GM19043 (cell line): ENCODE measurements around the gene API5.

Experiments
- ATAC-seq: cut with Tn5 transposase; IDR thresholded peaks from one replicate; pipeline ENCODE4 v1.9.1; 2021; ENCODE audit warnings: low read depth; ENCODE audit not compliant: unreplicated experiment

Gene API5

DNA sequence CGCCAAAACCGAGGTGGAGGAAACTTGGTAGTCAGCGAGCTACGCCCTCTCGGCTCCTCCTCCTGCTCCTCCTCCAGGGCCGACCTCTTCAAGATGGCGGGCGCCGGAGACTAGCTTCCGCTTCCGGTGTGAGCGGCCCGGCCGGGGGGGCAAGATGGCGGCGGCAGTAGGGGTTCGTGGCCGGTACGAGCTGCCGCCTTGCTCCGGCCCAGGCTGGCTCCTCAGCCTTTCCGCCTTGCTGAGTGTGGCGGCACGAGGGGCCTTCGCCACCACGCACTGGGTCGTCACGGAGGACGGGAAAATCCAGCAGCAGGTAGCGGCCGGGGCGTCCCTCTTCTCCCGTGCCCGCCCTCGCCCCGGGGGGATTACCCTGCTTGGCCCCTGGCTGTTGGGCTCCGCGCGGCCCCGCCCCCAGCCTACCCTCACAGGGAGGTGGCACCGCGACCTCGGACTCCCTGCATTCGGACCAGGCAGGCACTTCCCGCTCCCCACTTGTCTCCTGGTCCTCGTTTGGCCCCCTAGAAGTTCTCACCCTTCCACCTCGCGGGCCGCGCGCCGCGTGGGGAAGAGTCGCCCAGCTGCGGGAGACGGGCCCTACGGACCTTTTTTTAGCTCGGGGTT, 47.1 kb downstream of the API5 start, which contains the start of gene TTC17:
Gene TTC17, plus strand, starts transcription at position 120 of the 621 bp plus-strand sequence. Its CDS starts 35 bp downstream, at position 155.
- peak; percentile 87 for ATAC-seq

DNA sequence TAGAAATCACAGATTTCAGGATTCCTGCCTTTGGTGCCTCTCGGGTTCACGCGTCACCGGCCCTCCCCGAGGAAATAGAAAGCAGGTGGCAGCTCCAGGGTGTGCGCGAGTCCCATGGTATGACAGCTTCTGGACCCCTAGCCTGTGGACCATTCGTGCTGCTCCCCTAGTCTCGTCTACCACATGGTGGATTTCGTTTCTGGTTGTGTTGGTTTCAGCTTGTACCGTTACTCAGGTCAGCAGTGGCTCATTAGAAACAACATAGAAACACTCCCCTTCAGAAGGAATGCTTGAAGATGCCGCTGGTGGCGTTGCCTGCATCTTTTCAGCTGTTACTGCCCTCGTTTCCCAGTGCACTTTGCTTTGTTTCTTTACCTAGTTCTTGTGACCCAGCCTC, 47.6 kb downstream of the API5 start:
- peak; percentile 43 for ATAC-seq

DNA sequence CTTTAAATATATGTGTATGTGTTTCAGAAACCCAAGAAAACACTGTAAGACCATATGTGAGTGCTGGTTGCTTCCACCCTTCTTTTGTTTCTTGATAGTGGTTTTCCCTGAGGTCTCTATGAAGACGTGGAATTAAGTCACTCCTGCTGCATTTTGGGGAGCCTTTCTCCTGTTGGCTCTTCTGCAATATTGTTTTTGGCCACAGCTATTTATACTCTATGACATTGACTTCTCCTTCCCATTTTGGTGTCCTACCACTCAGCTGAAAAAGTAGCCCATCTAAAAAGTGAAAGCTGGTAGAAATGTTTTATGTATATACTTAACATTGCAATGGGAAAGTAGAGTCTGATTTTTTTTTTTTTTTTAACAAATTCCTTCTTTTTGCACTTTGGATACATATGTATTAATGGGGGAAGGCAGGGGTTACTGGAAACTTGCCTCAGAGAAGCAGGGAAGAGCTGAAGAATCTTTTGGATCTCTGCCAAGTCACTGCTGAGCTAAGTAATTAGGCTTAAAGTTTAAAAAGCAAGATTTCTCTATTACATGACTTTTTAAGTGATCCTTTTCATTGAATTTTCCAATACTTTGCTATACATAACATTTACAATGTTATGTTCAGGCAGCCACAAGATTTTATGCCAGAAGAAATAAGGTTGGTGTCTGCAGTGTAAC, 48.7 kb downstream of the API5 start:
- ATAC-seq, result no peak

DNA sequence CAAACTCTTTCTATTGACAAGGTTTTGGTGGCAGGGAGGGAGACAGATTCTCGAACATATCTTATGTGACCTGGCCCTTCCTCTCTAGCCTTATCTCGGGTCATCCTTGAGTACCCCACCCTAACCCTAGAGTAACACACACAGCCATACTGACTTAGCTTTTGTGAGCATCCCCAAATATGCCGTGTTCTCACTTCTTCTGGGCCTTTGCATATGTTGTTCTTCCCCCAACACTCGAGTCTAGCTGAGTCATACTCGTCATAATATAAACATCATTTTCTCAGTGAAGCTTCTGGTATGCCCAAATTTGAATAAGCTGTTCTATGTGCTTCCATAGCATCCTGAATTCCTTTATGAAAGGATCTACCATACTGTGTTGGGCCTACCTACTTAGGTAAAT, 54.9 kb downstream of the API5 start:
- ATAC-seq, result no peak

DNA sequence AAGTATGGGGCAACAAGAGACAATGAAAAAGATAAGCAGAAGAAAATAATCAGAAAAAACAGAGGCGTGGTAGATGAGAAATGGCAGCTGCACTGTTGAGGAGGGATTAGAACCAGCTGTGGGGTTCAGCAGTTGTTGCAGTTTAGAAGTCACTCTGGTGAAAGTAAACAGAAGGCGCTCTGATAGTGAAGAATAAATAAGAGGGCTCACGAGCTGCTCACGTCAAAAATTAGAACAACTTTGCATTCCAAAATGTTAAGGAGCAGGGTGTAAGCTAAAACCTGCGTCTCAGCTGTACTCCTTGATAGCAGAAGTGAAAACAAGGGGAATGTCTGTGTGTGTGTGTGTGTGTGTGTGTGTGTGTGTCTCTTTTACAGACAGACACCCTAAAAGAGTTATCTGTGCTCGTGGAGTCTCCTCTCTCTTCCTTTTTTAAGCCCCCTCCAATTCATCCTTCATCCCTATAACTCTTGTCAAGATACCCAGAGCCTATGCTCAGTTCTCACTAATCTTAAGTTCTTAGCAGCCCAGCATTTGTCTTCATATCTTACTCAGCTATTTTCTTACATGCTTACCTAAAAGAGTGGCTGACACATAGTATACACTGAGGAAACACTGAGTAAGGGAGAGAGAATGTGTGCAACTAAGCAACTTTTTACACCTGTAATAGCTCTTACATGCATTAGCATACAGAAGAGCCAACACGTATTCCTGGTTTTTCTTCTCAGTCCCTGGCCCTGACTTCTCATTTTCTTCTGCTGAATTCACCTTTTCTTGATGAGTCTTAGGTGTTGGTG, 55.8 kb downstream of the API5 start:
- no peak for ATAC-seq

DNA sequence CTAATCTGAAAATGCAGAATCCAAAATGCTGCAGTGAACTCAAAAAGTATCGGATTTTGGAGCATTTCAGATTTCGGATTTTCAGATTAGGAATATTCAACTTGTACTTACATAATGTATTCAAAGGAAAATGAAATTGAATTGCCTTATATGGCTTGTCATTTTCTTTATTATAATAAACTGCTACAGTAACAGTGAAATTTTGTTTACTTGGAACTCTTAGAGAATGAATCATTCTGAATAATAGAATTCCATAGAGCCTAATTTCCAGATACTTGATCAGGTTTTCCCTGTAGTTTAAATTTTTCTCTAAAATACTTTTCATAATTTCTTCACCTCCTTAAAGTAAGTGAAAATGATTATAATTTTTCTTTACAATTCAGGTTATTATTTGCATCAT, 64.3 kb downstream of the API5 start:
- ATAC-seq, result no peak

DNA sequence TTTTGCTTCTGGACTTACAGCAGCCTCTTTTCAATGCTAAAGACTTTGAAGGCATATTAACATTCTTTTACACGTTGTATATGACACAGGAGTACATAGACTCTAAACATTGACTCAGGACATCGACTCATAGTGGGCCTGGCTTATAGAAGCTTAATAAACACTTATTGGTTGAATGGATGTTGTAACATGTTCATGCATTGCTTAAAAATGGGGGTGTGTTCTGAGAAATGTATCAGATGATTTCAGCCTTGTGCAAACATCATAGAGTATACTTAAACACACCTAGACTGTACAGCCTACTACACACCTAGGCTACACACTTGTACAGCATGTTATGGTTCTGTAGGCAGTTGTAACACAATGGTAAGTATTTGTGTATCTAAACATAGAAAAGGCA, 64.8 kb downstream of the API5 start:
- no peak for ATAC-seq

DNA sequence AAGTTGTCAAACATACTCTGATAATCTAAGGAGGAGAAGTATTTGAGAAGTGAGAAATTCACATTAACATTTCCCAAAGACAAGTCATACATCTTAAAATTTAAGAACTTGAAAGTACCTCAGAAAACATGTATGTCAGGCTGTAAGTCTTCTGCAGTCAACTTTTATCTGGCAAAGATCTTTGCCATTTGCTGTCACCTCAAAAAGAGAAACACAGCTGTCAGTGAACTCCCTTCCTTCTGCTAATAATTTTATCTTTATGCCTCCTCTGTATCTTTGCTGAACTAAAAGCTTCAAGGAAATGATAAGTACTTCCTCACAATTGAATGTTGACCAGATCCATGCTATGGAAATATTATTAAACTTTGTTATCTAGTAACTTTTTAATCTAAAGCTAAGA, 65.6 kb downstream of the API5 start:
- ATAC-seq, result no peak

DNA sequence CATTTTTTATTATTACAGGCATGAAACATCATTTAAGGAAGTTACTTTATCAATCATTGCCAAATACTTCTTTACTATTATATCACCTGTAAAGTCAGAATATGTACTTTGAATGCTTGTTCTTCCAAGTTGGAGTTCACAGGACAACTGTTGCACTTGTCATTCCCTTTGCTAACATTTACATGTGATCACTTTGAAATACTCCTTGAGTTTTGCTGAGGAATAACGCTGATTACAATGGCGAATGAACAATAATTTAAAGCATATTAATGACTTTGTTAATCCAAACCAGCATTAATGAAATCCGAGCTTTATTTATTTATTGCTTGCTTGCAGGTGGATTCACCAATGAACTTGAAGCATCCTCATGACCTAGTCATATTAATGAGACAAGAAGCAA, 67.1 kb downstream of the API5 start:
- ATAC-seq, result no peak

DNA sequence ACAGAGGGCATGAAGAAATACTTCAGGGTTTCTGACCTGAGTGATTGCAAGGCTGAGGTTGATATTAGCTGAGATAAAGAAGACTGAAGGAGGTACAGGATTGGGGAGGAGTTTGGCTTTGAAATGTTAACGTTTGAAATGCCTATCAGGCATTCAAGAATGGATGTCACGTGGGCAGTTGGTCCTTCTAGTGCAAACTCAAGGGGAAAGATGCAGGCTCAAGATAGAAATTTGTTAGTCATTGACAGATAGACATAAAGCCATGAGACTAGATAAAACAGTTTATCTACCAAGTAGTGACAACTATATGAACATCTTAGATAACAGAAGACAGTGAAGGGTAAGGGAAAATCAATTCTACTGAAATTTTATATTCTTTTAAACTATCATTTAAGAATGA, 70.0 kb downstream of the API5 start:
- ATAC-seq, result no peak

DNA sequence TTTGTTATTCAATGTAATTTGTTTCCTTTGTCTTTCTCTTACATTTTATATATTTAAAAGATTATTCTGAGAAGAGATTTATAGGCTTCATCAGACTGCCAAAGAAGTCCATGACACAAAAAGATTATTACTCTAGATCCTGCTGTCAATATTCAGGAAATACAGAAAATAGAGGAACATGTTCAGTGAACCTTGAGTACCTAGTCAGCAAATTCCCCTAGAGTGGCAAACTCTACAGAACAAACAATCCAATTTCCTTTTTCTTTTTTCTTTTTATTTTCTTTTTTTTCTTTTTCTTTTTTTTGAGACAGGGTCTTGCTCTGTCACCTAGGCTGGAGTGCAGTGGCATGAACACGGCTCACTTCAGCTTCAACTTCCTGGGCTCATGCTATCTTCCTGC, 70.8 kb downstream of the API5 start:
- no peak for ATAC-seq

DNA sequence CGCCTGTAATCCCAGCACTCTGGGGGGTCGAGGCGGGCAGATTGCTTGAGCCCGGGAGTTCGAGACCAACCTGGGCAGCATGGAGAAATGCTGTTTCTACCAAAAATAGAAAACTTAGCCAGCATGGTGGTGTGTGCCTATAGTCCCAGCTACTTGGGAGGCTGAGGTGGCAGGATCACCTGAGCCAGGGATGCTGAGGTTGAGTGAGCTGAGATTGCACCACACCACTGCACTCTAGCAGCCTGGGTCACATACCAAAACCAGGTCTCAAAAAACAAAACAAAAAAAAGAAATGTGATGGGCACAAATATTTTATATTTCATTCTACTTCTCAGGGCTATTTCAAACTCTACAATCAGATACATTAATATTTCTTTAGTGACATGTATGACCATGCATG, 72.6 kb downstream of the API5 start:
- ATAC-seq, result no peak

DNA sequence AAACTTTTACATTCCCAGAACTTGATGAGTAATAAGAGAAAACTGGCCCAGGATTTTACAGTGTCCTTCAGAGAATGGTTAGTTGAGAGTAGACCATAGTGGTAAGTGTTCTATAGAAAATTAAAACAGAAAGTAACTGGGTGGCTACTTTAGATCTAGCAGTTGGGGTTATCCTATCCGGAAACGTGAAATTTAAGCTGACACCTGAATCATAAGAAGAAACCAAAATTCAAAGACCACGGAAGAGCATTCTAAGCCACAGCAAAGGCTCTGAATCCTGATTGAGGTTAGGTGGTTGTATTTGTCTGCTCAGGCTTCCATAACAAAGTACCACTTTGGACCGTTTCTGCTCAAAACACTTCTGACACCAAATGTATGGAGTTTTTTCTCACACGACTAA, 80.9 kb downstream of the API5 start:
- ATAC-seq, result no peak

DNA sequence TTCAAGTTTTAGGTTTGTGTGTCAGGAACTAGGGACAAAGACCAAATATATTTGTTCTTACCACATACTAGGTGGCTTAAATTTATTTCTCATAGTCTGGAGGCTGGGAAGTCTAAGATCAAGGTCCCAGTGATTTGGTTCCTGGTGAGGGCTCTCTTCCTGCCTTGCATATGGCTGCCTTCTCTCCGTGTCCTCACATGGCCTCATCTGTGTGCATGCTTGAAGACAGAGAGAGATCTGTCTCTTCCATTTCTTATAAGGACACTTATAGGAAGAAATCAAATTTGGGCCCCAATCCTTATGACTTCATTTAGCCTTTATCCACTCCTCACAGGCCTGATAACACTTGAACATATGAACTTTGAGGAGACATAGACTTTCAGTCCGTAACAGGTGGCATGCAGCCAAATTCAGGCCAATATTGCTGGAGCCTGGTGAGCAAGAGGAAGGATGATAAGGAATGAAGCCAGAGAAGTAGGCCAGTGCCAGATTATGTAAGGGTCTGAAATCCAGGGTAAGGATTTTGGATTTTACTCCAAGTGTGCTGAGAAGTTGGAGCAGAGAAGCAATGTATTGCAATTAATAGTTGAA, 82.1 kb downstream of the API5 start:
- no peak for ATAC-seq
